ENCODE results near the gene ADAM20. TPM values are rescaled to one million over a fixed set of nuclear protein-coding genes. Genes with fewer than 3 reads are reported as not detected.
"Not testable (repeated sequence)": the region's sequence is repeated elsewhere in the genome, so short reads cannot be mapped to it uniquely, and the experiment has no call there.

Gene ADAM20
- total and polyA plus RNA-seq, 4 donors, result 0.01 to 2.6 (median 0.17) TPM

DNA sequence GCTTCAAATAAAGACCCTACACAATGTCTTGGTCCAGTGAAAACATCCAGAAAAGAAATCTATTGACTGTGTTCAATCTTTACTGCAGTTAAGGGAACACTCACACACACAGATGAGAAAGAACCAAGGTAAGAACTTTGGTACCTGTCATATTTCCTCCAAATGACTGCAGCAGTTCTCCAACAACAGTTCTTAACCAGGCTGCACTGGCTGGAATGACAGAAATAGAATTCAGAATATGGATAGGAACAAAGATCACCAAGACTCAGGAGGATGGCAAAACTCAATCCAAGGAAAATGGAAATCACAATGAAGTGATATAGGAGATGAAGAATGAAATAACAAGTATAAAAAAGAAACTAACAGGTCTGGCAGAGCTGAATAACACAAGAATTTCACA lies 36.6 kb downstream of the ADAM20 start:
- no peak overlapping the region for H3K9ac ChIP-seq (ENCODE audit: low read depth in 1 of 2, low read length in 2 of 2)
- no peak for DNase-seq (ENCODE audit: low spot score)
- TF ChIP-seq RXRA (IDR thresholded peaks at IDR 0.05), result no peak
- TF ChIP-seq HNF4A (conservative IDR thresholded peaks at IDR 0.05), result no peak
- no peak for TF ChIP-seq GABPA (IDR thresholded peaks at IDR 0.05 in 1 of 2, conservative IDR thresholded peaks at IDR 0.05 in 1 of 2)
- no peak for TF ChIP-seq FOXA2 (IDR thresholded peaks at IDR 0.05)
- TF ChIP-seq FOXA1 (IDR thresholded peaks at IDR 0.05), result no peak
- no peak for TF ChIP-seq SP1 (IDR thresholded peaks at IDR 0.05)
- TF ChIP-seq, protein P1, sequence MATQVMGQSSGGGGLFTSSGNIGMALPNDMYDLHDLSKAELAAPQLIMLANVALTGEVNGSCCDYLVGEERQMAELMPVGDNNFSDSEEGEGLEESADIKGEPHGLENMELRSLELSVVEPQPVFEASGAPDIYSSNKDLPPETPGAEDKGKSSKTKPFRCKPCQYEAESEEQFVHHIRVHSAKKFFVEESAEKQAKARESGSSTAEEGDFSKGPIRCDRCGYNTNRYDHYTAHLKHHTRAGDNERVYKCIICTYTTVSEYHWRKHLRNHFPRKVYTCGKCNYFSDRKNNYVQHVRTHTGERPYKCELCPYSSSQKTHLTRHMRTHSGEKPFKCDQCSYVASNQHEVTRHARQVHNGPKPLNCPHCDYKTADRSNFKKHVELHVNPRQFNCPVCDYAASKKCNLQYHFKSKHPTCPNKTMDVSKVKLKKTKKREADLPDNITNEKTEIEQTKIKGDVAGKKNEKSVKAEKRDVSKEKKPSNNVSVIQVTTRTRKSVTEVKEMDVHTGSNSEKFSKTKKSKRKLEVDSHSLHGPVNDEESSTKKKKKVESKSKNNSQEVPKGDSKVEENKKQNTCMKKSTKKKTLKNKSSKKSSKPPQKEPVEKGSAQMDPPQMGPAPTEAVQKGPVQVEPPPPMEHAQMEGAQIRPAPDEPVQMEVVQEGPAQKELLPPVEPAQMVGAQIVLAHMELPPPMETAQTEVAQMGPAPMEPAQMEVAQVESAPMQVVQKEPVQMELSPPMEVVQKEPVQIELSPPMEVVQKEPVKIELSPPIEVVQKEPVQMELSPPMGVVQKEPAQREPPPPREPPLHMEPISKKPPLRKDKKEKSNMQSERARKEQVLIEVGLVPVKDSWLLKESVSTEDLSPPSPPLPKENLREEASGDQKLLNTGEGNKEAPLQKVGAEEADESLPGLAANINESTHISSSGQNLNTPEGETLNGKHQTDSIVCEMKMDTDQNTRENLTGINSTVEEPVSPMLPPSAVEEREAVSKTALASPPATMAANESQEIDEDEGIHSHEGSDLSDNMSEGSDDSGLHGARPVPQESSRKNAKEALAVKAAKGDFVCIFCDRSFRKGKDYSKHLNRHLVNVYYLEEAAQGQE (IDR thresholded peaks at IDR 0.05), result no peak
- TF ChIP-seq JUND (IDR thresholded peaks at IDR 0.05), result no peak
- TF ChIP-seq NR2F2 (IDR thresholded peaks at IDR 0.05), result no peak
- no peak for TF ChIP-seq RAD21 (IDR thresholded peaks at IDR 0.05)
- TF ChIP-seq, protein P2, sequence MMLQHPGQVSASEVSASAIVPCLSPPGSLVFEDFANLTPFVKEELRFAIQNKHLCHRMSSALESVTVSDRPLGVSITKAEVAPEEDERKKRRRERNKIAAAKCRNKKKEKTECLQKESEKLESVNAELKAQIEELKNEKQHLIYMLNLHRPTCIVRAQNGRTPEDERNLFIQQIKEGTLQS (IDR thresholded peaks at IDR 0.05), result no peak
- no peaks in the 10 kb centered on the region for H3K27me3 ChIP-seq (ENCODE audit: control insufficient read depth in 4 of 4, insufficient read depth in 4 of 4, low read length in 3 of 4)
- H3K4me3 ChIP-seq (ENCODE audit: low read depth in 1 of 3, low read length in 3 of 3), result no peak overlapping the region
- no peak overlapping the region for H3K27ac ChIP-seq (ENCODE audit: low read depth in 1 of 2, low read length in 2 of 2)
- H3K9me3 ChIP-seq (ENCODE audit: control insufficient read depth in 4 of 4, low read length in 3 of 4), result no peaks in the 10 kb centered on the region
- no peaks in the 10 kb centered on the region for H3K4me1 ChIP-seq (ENCODE audit: control insufficient read depth in 4 of 4, insufficient read depth in 4 of 4, low read length in 3 of 4)
- no peaks in the 10 kb centered on the region for H3K36me3 ChIP-seq (ENCODE audit: control insufficient read depth in 4 of 4, insufficient read depth in 3 of 4, low read depth in 1 of 4, low read length in 3 of 4)

DNA sequence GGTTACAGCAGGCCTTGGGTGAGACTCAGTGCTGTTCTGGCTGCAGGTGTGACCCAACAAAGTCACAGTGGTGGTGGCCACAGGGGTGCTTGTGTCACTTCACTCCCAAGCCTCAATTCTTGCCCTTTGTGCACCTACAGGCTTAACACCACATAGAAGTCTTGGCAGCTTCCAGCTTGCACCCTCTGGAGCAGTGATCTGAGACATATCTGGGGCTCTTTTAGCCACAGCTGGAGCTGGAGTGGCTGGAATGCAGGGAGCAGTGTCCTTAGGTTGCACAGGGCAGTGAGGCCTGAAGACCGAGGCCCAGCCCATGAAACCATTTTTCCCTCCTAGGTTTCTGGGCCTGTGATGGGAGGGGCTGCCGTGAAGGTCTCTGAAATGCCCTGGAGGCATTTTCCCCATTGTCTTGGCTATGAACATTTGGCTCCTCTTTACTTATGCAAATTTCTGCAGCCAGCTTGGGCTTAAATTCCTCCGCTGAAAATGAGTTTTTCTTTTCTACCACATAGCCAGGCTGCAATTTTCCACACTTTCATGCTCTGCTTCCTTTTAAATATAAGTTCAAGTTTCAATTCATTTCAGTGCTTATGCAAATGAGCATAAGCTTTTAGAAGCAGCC lies 45.1 kb downstream of the ADAM20 start:
- Histone ChIP-seq H3K9me3 (ENCODE audit: control insufficient read depth in 4 of 4, low read length in 3 of 4) (peaks cover 3 to 15% (median 8%) of the 10 kb centered on the region in 4 donors), H3K9ac (ENCODE audit: low read depth in 1 of 2, low read length in 2 of 2) (no peak overlapping the region), H3K36me3 (ENCODE audit: control insufficient read depth in 4 of 4, insufficient read depth in 3 of 4, low read depth in 1 of 4, low read length in 3 of 4) (peaks cover 0 to 5% (median 2%) of the 10 kb centered on the region in 4 donors), H3K4me3 (ENCODE audit: low read depth in 1 of 3, low read length in 3 of 3) (no peak overlapping the region), H3K4me1 (ENCODE audit: control insufficient read depth in 4 of 4, insufficient read depth in 4 of 4, low read length in 3 of 4) (no peaks in the 10 kb centered on the region), H3K27ac (ENCODE audit: low read depth in 1 of 2, low read length in 2 of 2) (no peak overlapping the region), H3K27me3 (ENCODE audit: control insufficient read depth in 4 of 4, insufficient read depth in 4 of 4, low read length in 3 of 4) (no peaks in the 10 kb centered on the region)
- no peak for TF ChIP-seq FOXA2 (IDR thresholded peaks at IDR 0.05)
- no peak for TF ChIP-seq EGR1 (IDR thresholded peaks at IDR 0.05; ENCODE audit: low read depth in 2 of 2)
- TF ChIP-seq RAD21 (IDR thresholded peaks at IDR 0.05), result no peak
- 67% methylated on average over 3 of the region's 3 CpGs for WGBS
- no peak for DNase-seq (ENCODE audit: low spot score)

DNA sequence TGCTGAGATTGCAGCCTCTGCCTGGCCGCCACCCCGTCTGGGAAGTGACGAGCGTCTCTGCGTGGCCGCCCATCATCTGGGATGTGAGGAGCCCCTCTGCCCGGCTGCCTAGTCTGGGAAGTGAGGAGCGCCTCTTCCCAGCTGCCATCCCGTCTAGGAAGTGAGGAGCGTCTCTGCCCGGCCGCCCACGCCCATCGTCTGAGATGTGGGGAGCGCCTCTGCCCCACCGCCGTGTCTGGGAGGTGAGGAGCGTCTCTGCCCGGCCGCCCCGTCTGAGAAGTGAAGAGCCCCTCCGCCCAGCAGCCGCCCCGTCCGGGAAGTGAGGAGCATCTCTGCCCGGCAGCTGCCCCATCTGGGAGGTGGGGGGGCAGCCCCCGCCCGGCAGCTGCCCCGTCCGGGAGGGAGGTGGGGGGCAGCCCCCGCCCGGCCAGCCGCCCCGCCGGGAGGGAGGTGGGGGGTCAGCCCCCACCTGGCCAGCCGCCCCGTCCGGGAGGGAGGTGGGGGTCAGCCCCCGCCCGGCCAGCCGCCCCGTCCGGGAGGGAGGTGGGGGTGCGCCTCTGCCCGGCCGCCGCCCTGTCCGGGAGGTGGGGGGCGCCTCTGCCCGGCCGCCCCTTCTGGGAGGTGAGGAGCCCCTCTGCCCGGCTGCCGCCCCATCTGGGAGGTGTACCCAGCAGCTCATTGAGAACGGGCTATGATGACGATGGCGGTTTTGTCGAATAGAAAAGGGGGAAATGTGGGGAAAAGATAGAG lies 57.3 kb downstream of the ADAM20 start:
- not testable (repeated sequence) for H3K9me3 ChIP-seq (ENCODE audit: control insufficient read depth in 4 of 4, low read length in 3 of 4); H3K9ac ChIP-seq (ENCODE audit: low read depth in 1 of 2, low read length in 2 of 2); DNase-seq (ENCODE audit: low spot score); H3K36me3 ChIP-seq (ENCODE audit: control insufficient read depth in 4 of 4, insufficient read depth in 3 of 4, low read depth in 1 of 4, low read length in 3 of 4); H3K27ac ChIP-seq (ENCODE audit: low read depth in 1 of 2, low read length in 2 of 2); H3K4me3 ChIP-seq (ENCODE audit: low read depth in 1 of 3, low read length in 3 of 3); H3K27me3 ChIP-seq (ENCODE audit: control insufficient read depth in 4 of 4, insufficient read depth in 4 of 4, low read length in 3 of 4); H3K4me1 ChIP-seq (ENCODE audit: control insufficient read depth in 4 of 4, insufficient read depth in 4 of 4, low read length in 3 of 4)
- WGBS, result 96% methylated on average over 57 of the region's 57 CpGs

DNA sequence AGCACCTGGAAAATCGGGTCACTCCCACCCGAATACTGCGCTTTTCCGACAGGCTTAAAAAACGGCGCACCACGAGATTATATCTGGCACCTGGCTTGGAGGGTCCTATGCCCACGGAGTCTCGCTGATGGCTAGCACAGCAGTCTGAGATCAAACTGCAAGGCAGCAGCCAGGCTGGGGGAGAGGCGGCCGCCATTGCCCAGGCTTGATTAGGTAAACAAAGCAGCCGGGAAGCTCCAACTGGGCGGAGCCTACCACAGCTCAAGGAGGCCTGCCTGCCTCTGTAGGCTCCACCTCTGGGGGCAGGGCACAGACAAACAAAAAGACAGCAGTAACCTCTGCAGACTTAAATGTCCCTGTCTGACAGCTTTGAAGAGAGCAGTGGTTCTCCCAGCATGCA lies 59.3 kb downstream of the ADAM20 start:
- not testable (repeated sequence) for DNase-seq (ENCODE audit: low spot score); H3K27me3 ChIP-seq (ENCODE audit: control insufficient read depth in 4 of 4, insufficient read depth in 4 of 4, low read length in 3 of 4); H3K9me3 ChIP-seq (ENCODE audit: control insufficient read depth in 4 of 4, low read length in 3 of 4); H3K4me3 ChIP-seq (ENCODE audit: low read depth in 1 of 3, low read length in 3 of 3); H3K9ac ChIP-seq (ENCODE audit: low read depth in 1 of 2, low read length in 2 of 2); H3K4me1 ChIP-seq (ENCODE audit: control insufficient read depth in 4 of 4, insufficient read depth in 4 of 4, low read length in 3 of 4); H3K36me3 ChIP-seq (ENCODE audit: control insufficient read depth in 4 of 4, insufficient read depth in 3 of 4, low read depth in 1 of 4, low read length in 3 of 4); H3K27ac ChIP-seq (ENCODE audit: low read depth in 1 of 2, low read length in 2 of 2)
- WGBS, result 86% methylated on average over 12 of the region's 13 CpGs
